Astrocyte (in vitro differentiated cells and primary cell): Measurements from ENCODE around the gene SLC25A20. TPM values are rescaled to one million over a fixed set of nuclear protein-coding genes. Genes with fewer than 3 reads are reported as not detected.
"Not testable (repeated sequence)": the region's sequence is repeated elsewhere in the genome, so short reads cannot be mapped to it uniquely, and the experiment has no call there.

Experiments
- DNase-seq: peaks from one replicate; pipeline ENCODE4 v3.0.0-alpha.2; 2010; ENCODE audit warnings: low read depth
- FAIRE-seq: peaks from 2 replicates; lab custom pipeline; 2011; peaks lifted over from hg19 to GRCh38; lab: Jason Lieb, UNC
- H2AFZ ChIP-seq: 2 replicates; pipeline ENCODE4 v1.6.0; 2012; ENCODE audit warnings: low read depth, low read length, inconsistent platforms
- H3K27ac ChIP-seq: 2 replicates; pipeline ENCODE4 v1.5.1; 2011; ENCODE audit warnings: low read depth, low read length, inconsistent platforms
- H3K27me3 ChIP-seq: 2 replicates; pipeline ENCODE4 v1.6.0; 2011; ENCODE audit warnings: low read length, inconsistent platforms; ENCODE audit not compliant: insufficient read depth
- H3K36me3 ChIP-seq: 2 replicates; pipeline ENCODE4 v1.5.1; 2011; ENCODE audit warnings: low read length, inconsistent platforms; ENCODE audit not compliant: insufficient read depth
- H3K4me1 ChIP-seq: 2 replicates; pipeline ENCODE4 v1.5.1; 2011; ENCODE audit warnings: low read length, inconsistent platforms; ENCODE audit not compliant: insufficient read depth
- H3K4me2 ChIP-seq: 2 replicates; pipeline ENCODE4 v1.6.0; 2012; ENCODE audit warnings: low read length, inconsistent platforms
- H3K4me3 ChIP-seq: 2 replicates; pipeline ENCODE4 v1.5.1; 2011; ENCODE audit warnings: low read depth, mild to moderate bottlenecking, low read length, inconsistent platforms; ENCODE audit not compliant: insufficient read depth
- H3K79me2 ChIP-seq: 2 replicates; pipeline ENCODE4 v1.6.0; 2012; ENCODE audit warnings: mild to moderate bottlenecking, low read length, inconsistent platforms; ENCODE audit not compliant: insufficient read depth
- H3K9ac ChIP-seq: 2 replicates; pipeline ENCODE4 v1.6.0; 2012; ENCODE audit warnings: mild to moderate bottlenecking, low read length, inconsistent platforms
- H3K9me3 ChIP-seq: 2 replicates; pipeline ENCODE4 v1.5.1; 2012; ENCODE audit warnings: low read depth, mild to moderate bottlenecking, low read length, inconsistent platforms; ENCODE audit not compliant: insufficient read depth
- H4K20me1 ChIP-seq: 2 replicates; pipeline ENCODE4 v1.6.0; 2012; ENCODE audit warnings: low read length, inconsistent platforms; ENCODE audit not compliant: insufficient read depth
- H3K27ac Mint-ChIP-seq: one replicate; pipeline ENCODE4 v1.8.0; 2021; ENCODE audit warnings: mild to moderate bottlenecking, mixed read lengths; ENCODE audit not compliant: unreplicated experiment
- H3K27me3 Mint-ChIP-seq: one replicate; pipeline ENCODE4 v1.8.0; 2021; ENCODE audit warnings: low read depth, mixed read lengths; ENCODE audit not compliant: unreplicated experiment
- H3K36me3 Mint-ChIP-seq: one replicate; pipeline ENCODE4 v1.8.0; 2021; ENCODE audit warnings: low read depth, mixed read lengths; ENCODE audit not compliant: unreplicated experiment
- H3K4me1 Mint-ChIP-seq: one replicate; pipeline ENCODE4 v1.8.0; 2021; ENCODE audit warnings: low read depth, mixed read lengths; ENCODE audit not compliant: unreplicated experiment
- H3K4me3 Mint-ChIP-seq: one replicate; pipeline ENCODE4 v1.8.0; 2021; ENCODE audit warnings: mild to moderate bottlenecking, moderate library complexity, mixed read lengths; ENCODE audit not compliant: unreplicated experiment
- H3K9me3 Mint-ChIP-seq: one replicate; pipeline ENCODE4 v1.8.0; 2021; ENCODE audit warnings: mild to moderate bottlenecking, mixed read lengths; ENCODE audit not compliant: unreplicated experiment
- EZH2 ChIP-seq: IDR thresholded peaks from 2 replicates; pipeline ENCODE4 v1.6.1; 2012; ENCODE audit warnings: mild to moderate bottlenecking, low read length, inconsistent platforms; ENCODE audit not compliant: insufficient read depth
- total RNA-seq: library from RNA; stranded (reverse); gene quantifications from 2 replicates; pipeline ENCODE4 v1.2.1, GENCODE V29; 2021
- TF ChIP-seq, protein P1 (sequence below): IDR thresholded peaks from 2 replicates; pipeline ENCODE4 v1.5.1; 2011; ENCODE audit warnings: low read depth, mild to moderate bottlenecking, inconsistent platforms, low read length, moderate library complexity; ENCODE audit not compliant: insufficient read depth

The SLC25A20 gene
- total RNA-seq, 1 donor from 2014 or later: 25.0 TPM

GRCh38 chr3:48918388-48919214 lies 19.9 kb upstream of the SLC25A20 start, which contains the start of gene ARIH2:
Gene ARIH2, plus strand, starts transcription at chr3:48918842. Its CDS starts 8,717 bp downstream, at chr3:48927559.
- H3K9me3 ChIP-seq: no peaks in the 10 kb centered on the region
- peak within 1 kb of the TSS; percentile 97 for H3K9ac ChIP-seq
- no peaks in the 10 kb centered on the region for H3K9me3 Mint-ChIP-seq
- no peaks in the 10 kb centered on the region for H3K27me3 ChIP-seq
- H3K4me1 ChIP-seq: peaks cover 8% of the 10 kb centered on the region
- peak within 1 kb of the TSS; percentile 88 for H3K4me2 ChIP-seq
- H3K79me2 ChIP-seq: peaks cover 57% of the 10 kb centered on the region
- H3K4me3 Mint-ChIP-seq: peak within 1 kb of the TSS; percentile 94
- peak within 1 kb of the TSS; percentile 93 for H3K4me3 ChIP-seq
- peak within 1 kb of the TSS; percentile 99 for H3K27ac Mint-ChIP-seq
- no peaks in the 10 kb centered on the region for H3K36me3 Mint-ChIP-seq
- H3K27me3 Mint-ChIP-seq: no peaks in the 10 kb centered on the region
- peak within 1 kb of the TSS; percentile 94 for H3K27ac ChIP-seq
- H3K4me1 Mint-ChIP-seq: peaks cover 6% of the 10 kb centered on the region
- no peak for TF ChIP-seq EZH2
- TF ChIP-seq, protein P1, sequence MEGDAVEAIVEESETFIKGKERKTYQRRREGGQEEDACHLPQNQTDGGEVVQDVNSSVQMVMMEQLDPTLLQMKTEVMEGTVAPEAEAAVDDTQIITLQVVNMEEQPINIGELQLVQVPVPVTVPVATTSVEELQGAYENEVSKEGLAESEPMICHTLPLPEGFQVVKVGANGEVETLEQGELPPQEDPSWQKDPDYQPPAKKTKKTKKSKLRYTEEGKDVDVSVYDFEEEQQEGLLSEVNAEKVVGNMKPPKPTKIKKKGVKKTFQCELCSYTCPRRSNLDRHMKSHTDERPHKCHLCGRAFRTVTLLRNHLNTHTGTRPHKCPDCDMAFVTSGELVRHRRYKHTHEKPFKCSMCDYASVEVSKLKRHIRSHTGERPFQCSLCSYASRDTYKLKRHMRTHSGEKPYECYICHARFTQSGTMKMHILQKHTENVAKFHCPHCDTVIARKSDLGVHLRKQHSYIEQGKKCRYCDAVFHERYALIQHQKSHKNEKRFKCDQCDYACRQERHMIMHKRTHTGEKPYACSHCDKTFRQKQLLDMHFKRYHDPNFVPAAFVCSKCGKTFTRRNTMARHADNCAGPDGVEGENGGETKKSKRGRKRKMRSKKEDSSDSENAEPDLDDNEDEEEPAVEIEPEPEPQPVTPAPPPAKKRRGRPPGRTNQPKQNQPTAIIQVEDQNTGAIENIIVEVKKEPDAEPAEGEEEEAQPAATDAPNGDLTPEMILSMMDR: peak; percentile 4
- no peaks in the 10 kb centered on the region for H3K36me3 ChIP-seq
- peak; percentile 86 for DNase-seq
- H2AFZ ChIP-seq: peak within 1 kb of the TSS; percentile 97
- no peak for FAIRE-seq
- H4K20me1 ChIP-seq: peaks cover 25% of the 10 kb centered on the region

DNA sequence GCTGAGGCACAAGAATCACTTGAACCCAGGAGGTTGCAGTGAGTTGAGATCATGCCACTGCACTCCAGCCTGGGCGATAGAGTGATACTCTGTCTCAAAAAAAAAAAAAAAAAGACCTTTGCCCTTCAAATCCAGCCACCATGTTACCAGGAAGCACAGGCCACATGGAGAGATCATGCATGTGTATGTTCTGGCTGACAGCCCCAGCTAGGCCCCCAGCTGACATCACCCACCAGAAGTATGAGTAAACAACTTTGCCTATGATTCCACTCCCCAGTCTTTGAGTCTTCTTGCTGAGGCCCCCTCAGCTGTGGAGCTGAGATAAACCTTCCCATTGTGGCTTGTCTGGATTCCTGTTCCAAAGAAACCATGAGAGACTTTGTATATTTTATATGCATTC lies 16.6 kb upstream of the SLC25A20 start:
- H3K27me3 ChIP-seq: no peaks in the 10 kb centered on the region
- peaks cover 8% of the 10 kb centered on the region for H3K4me1 ChIP-seq
- no peak overlapping the region for H3K9ac ChIP-seq
- H4K20me1 ChIP-seq: peaks cover 12% of the 10 kb centered on the region
- no peak for DNase-seq
- peak overlapping the region; percentile 31 for H3K27ac Mint-ChIP-seq
- H2AFZ ChIP-seq: no peak overlapping the region
- no peaks in the 10 kb centered on the region for H3K9me3 ChIP-seq
- H3K27ac ChIP-seq: no peak overlapping the region
- TF ChIP-seq, protein P1: no peak
- TF ChIP-seq EZH2: no peak
- FAIRE-seq: no peak
- no peak overlapping the region for H3K4me3 ChIP-seq
- no peaks in the 10 kb centered on the region for H3K36me3 ChIP-seq
- no peak overlapping the region for H3K4me3 Mint-ChIP-seq
- H3K27me3 Mint-ChIP-seq: no peaks in the 10 kb centered on the region
- no peaks in the 10 kb centered on the region for H3K36me3 Mint-ChIP-seq
- H3K4me2 ChIP-seq: no peak overlapping the region
- H3K79me2 ChIP-seq: peaks cover 26% of the 10 kb centered on the region
- peaks cover 6% of the 10 kb centered on the region for H3K4me1 Mint-ChIP-seq
- H3K9me3 Mint-ChIP-seq: no peaks in the 10 kb centered on the region

DNA sequence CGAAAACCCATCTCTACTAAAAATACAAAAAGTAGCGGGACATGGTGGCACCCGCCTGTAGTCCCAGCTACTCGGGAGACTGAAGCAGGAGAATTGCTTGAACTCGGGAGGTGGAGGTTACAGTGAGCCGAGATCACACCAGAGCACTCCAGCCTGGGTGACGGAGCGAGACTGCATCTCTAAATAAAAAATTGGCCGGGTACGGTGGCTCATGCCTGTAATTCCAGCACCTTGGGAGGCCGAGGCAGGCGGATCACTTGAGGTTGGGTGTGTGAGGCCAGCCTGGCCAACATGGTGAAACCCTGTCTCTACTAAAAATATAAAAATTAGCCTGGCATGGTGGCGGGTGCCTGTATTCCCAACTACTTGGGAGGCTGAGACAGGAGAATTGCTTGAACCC lies 8.3 kb upstream of the SLC25A20 start:
- H3K4me1 ChIP-seq, H3K36me3 Mint-ChIP-seq, H3K4me3 Mint-ChIP-seq, H3K36me3 ChIP-seq, H3K27ac Mint-ChIP-seq, H3K27me3 ChIP-seq, H3K9ac ChIP-seq, H3K27me3 Mint-ChIP-seq, FAIRE-seq, H3K4me2 ChIP-seq, DNase-seq, H3K9me3 ChIP-seq, H3K79me2 ChIP-seq, H2AFZ ChIP-seq, H3K4me1 Mint-ChIP-seq, H3K27ac ChIP-seq, H4K20me1 ChIP-seq, H3K4me3 ChIP-seq, H3K9me3 Mint-ChIP-seq: not testable (repeated sequence)
